Uterus (tissue), 2 donors: ENCODE results near the gene GNPNAT1.

Experiments
- POLR2A ChIP-seq, 2 donors: fragments of 450-650 bp; IDR thresholded peaks; one replicate each; pipeline ENCODE4 v1.6.1; 2016; ENCODE audit warnings: antibody characterized with exemption in 2 of 2, mild to moderate bottlenecking in 1 of 2, moderate library complexity in 1 of 2
- TF ChIP-seq, protein P1 (sequence below), 4 experiments: fragments of 200-600 bp in 2 of 4; fragments of 450-650 bp in 2 of 4; sonication (generic) in 2 of 4; IDR thresholded peaks; one replicate each; pipeline ENCODE4 v1.5.1; 2016 to 2019; ENCODE audit warnings: antibody characterized with exemption in 4 of 4, mild to moderate bottlenecking in 2 of 4, moderate library complexity in 1 of 4

- no peak for TF ChIP-seq POLR2A (IDR thresholded peaks at IDR 0.05)
- TF ChIP-seq, protein P1, sequence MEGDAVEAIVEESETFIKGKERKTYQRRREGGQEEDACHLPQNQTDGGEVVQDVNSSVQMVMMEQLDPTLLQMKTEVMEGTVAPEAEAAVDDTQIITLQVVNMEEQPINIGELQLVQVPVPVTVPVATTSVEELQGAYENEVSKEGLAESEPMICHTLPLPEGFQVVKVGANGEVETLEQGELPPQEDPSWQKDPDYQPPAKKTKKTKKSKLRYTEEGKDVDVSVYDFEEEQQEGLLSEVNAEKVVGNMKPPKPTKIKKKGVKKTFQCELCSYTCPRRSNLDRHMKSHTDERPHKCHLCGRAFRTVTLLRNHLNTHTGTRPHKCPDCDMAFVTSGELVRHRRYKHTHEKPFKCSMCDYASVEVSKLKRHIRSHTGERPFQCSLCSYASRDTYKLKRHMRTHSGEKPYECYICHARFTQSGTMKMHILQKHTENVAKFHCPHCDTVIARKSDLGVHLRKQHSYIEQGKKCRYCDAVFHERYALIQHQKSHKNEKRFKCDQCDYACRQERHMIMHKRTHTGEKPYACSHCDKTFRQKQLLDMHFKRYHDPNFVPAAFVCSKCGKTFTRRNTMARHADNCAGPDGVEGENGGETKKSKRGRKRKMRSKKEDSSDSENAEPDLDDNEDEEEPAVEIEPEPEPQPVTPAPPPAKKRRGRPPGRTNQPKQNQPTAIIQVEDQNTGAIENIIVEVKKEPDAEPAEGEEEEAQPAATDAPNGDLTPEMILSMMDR (IDR thresholded peaks at IDR 0.05): no peak
Measured at GRCh38 chr14:52808101-52808500, 16.7 kb upstream of the GNPNAT1 start.
